HL-60 (cell line): ENCODE measurements around the gene CSRNP2.
"Not testable (repeated sequence)": the region's sequence is repeated elsewhere in the genome, so short reads cannot be mapped to it uniquely, and the experiment has no call there.

Source experiments
- DNase-seq, 2 experiments: peaks; one replicate each; pipeline ENCODE4 v3.0.0-alpha.2; 2010 to 2020; ENCODE audit warnings: low read depth in 1 of 2, low spot score in 1 of 2
- H3K27ac ChIP-seq: fragments of 250-450 bp; sonication (Bioruptor Pico); replicated peaks from 2 replicates; pipeline ENCODE4 v1.5.1; 2020; ENCODE audit warnings: mild to moderate bottlenecking, moderate library complexity
- H3K27me3 ChIP-seq: fragments of 250-450 bp; sonication (Bioruptor Pico); 2 replicates; pipeline ENCODE4 v1.5.1; 2021; ENCODE audit warnings: mild to moderate bottlenecking, moderate library complexity; ENCODE audit not compliant: insufficient read depth, poor library complexity, severe bottlenecking
- H3K4me3 ChIP-seq: replicated peaks from 2 replicates; pipeline ENCODE4 v1.5.1; 2011; ENCODE audit warnings: mild to moderate bottlenecking, control low read depth, low read length; ENCODE audit not compliant: insufficient read depth
- CTCF ChIP-seq: IDR thresholded peaks from one replicate; pipeline ENCODE4 v1.5.1; 2011; ENCODE audit warnings: low read length, control low read depth, inconsistent platforms; ENCODE audit not compliant: insufficient read depth
- GABPA ChIP-seq: IDR thresholded peaks from 2 replicates; pipeline ENCODE4 v1.6.1; 2012; ENCODE audit warnings: low read depth
- POLR2AphosphoS5 ChIP-seq: IDR thresholded peaks from 2 replicates; pipeline ENCODE4 v1.6.1; 2012; ENCODE audit warnings: low read depth
- REST ChIP-seq: IDR thresholded peaks from 2 replicates; pipeline ENCODE4 v1.6.1; 2012; ENCODE audit warnings: low read depth; ENCODE audit not compliant: insufficient replicate concordance
- SPI1 ChIP-seq: IDR thresholded peaks from 2 replicates; pipeline ENCODE4 v1.6.1; 2012; ENCODE audit warnings: low read depth, mild to moderate bottlenecking, borderline replicate concordance

CSRNP2 gene

GRCh38 chr12:51081421-51081820, 2.0 kb downstream of the CSRNP2 start:
- Histone ChIP-seq H3K27ac (no peak overlapping the region), H3K4me3 (no peak overlapping the region), H3K27me3 (no peaks in the 10 kb centered on the region)
- no peak for TF ChIP-seq GABPA
- no peak for TF ChIP-seq POLR2AphosphoS5
- no peak for TF ChIP-seq SPI1
- no peak for TF ChIP-seq REST
- no peak for TF ChIP-seq CTCF
- DNase-seq, result no peak

GRCh38 chr12:51080136-51080535, 3.3 kb downstream of the CSRNP2 start:
- H3K27me3 ChIP-seq, result no peaks in the 10 kb centered on the region
- no peak overlapping the region for H3K4me3 ChIP-seq
- TF ChIP-seq SPI1 (no peak), REST (no peak), POLR2AphosphoS5 (no peak), CTCF (no peak), GABPA (no peak)
- no peak overlapping the region for H3K27ac ChIP-seq
- no peak for DNase-seq

GRCh38 chr12:51078866-51079265, 4.5 kb downstream of the CSRNP2 start:
- DNase-seq, H3K27me3 ChIP-seq, H3K4me3 ChIP-seq, H3K27ac ChIP-seq: not testable (repeated sequence)

GRCh38 chr12:51078346-51078745, 5.0 kb downstream of the CSRNP2 start:
- H3K27me3 ChIP-seq, H3K4me3 ChIP-seq, DNase-seq, H3K27ac ChIP-seq: not testable (repeated sequence)

- Histone ChIP-seq H3K27me3 (no peaks in the 10 kb centered on the region), H3K27ac (no peak overlapping the region), H3K4me3 (no peak overlapping the region)
- no peak for DNase-seq
- TF ChIP-seq GABPA (no peak), REST (no peak), SPI1 (no peak), POLR2AphosphoS5 (no peak), CTCF (no peak)
Observed at GRCh38 chr12:51077930-51078329, 5.5 kb downstream of the CSRNP2 start.
